Endothelial cell (in vitro differentiated cells): ENCODE results near the gene DGKB. TPM values are rescaled to one million over a fixed set of nuclear protein-coding genes. Genes with fewer than 3 reads are reported as not detected.

Experiments used
- DNase-seq: peaks from one replicate; pipeline ENCODE4 v3.0.0; 2021; ENCODE audit warnings: low spot score
- H3K27ac Mint-ChIP-seq: one replicate; pipeline ENCODE4 v1.8.0; 2021; ENCODE audit warnings: mixed read lengths, inconsistent platforms; ENCODE audit not compliant: unreplicated experiment
- H3K27me3 Mint-ChIP-seq: one replicate; pipeline ENCODE4 v1.8.0; 2021; ENCODE audit warnings: mild to moderate bottlenecking, moderate library complexity, mixed read lengths, inconsistent platforms; ENCODE audit not compliant: unreplicated experiment
- H3K36me3 Mint-ChIP-seq: one replicate; pipeline ENCODE4 v1.8.0; 2021; ENCODE audit warnings: mild to moderate bottlenecking, low read depth, mixed read lengths, inconsistent platforms; ENCODE audit not compliant: unreplicated experiment
- H3K4me1 Mint-ChIP-seq: one replicate; pipeline ENCODE4 v1.8.0; 2021; ENCODE audit warnings: mild to moderate bottlenecking, mixed read lengths, inconsistent platforms; ENCODE audit not compliant: unreplicated experiment
- H3K4me3 Mint-ChIP-seq: one replicate; pipeline ENCODE4 v1.8.0; 2021; ENCODE audit warnings: mild to moderate bottlenecking, mixed read lengths, inconsistent platforms; ENCODE audit not compliant: unreplicated experiment
- H3K9me3 Mint-ChIP-seq: one replicate; pipeline ENCODE4 v1.8.0; 2021; ENCODE audit warnings: mixed read lengths, inconsistent platforms; ENCODE audit not compliant: unreplicated experiment
- CTCF ChIP-seq: fragments of 200-600 bp; sonication (generic); IDR thresholded peaks from one replicate; pipeline ENCODE4 v1.5.0; 2021; ENCODE audit warnings: antibody characterized with exemption; ENCODE audit not compliant: unreplicated experiment
- total RNA-seq: library from RNA; stranded (reverse); fragmentation: NEBNext Ultra II Directional; extraction: Animal tissue kit (Norgen Biotek cat#: 25700); gene quantifications from one replicate; pipeline ENCODE4 v1.2.1, GENCODE V29; 2021; ENCODE audit not compliant: unreplicated experiment

DGKB gene
- total RNA-seq, 1 donor from 2014 or later, result 0.46 TPM

- H3K4me3 Mint-ChIP-seq, result no peak overlapping the region
- DNase-seq, result no peak
- H3K27me3 Mint-ChIP-seq, result no peaks in the 10 kb centered on the region
- TF ChIP-seq CTCF, result no peak
- H3K9me3 Mint-ChIP-seq, result no peaks in the 10 kb centered on the region
- H3K36me3 Mint-ChIP-seq, result no peaks in the 10 kb centered on the region
- no peak overlapping the region for H3K27ac Mint-ChIP-seq
- H3K4me1 Mint-ChIP-seq, result no peaks in the 10 kb centered on the region
These were observed 381.4 kb downstream of the DGKB start for GRCh38 chr7:14521183-14521582.

- Mint-ChIP-seq H3K4me3 (no peak overlapping the region), H3K36me3 (no peaks in the 10 kb centered on the region), H3K9me3 (no peaks in the 10 kb centered on the region), H3K27me3 (no peaks in the 10 kb centered on the region), H3K27ac (no peak overlapping the region), H3K4me1 (no peaks in the 10 kb centered on the region)
- DNase-seq, result no peak
- no peak for TF ChIP-seq CTCF
These were observed 392.3 kb downstream of the DGKB start for GRCh38 chr7:14510268-14510667.

- no peak overlapping the region for H3K4me3 Mint-ChIP-seq
- H3K36me3 Mint-ChIP-seq, result no peaks in the 10 kb centered on the region
- no peak for DNase-seq
- no peaks in the 10 kb centered on the region for H3K4me1 Mint-ChIP-seq
- peaks cover 1% of the 10 kb centered on the region for H3K27me3 Mint-ChIP-seq
- no peak for TF ChIP-seq CTCF
- no peaks in the 10 kb centered on the region for H3K9me3 Mint-ChIP-seq
- no peak overlapping the region for H3K27ac Mint-ChIP-seq
These were observed 394.9 kb downstream of the DGKB start for GRCh38 chr7:14507617-14508016.

- no peak for TF ChIP-seq CTCF
- H3K4me1 Mint-ChIP-seq, result no peaks in the 10 kb centered on the region
- H3K9me3 Mint-ChIP-seq, result no peaks in the 10 kb centered on the region
- H3K27me3 Mint-ChIP-seq, result peaks cover 1% of the 10 kb centered on the region
- no peaks in the 10 kb centered on the region for H3K36me3 Mint-ChIP-seq
- no peak overlapping the region for H3K4me3 Mint-ChIP-seq
- H3K27ac Mint-ChIP-seq, result no peak overlapping the region
- DNase-seq, result no peak
These were observed 396.6 kb downstream of the DGKB start for GRCh38 chr7:14505906-14506305.

DNA sequence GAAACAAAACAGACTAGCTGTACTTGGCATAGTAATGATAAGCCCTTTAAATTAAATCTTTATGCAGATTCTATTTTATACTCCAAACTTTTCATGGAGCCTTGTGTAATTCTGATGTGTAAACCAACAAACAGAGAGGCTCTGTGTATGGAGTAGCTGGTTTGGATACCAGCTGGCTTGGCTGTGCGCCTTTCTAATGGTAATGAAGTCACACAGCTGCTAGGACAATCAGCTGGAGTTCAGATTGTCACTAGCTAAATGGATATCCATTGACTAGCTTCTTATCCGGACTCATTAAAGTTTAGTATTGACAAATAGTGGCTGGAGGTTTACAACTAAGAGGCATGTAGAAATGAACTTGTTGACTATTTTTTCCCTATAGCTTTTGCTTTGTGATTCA is 398.4 kb downstream of the DGKB start:
- H3K36me3 Mint-ChIP-seq, result no peaks in the 10 kb centered on the region
- DNase-seq, result no peak
- no peak for TF ChIP-seq CTCF

More for the DNA sequence above, 398.4 kb downstream of the DGKB start:
- Mint-ChIP-seq H3K9me3 (no peaks in the 10 kb centered on the region), H3K27ac (no peak overlapping the region), H3K4me3 (no peak overlapping the region), H3K4me1 (no peaks in the 10 kb centered on the region), H3K27me3 (peaks cover 1% of the 10 kb centered on the region)
